Stimulated activated naive CD4-positive, alpha-beta T cell treated with Interleukin-2 at 50 U/mL for 16 hours (primary cell): ENCODE results near the gene CLSTN2.

Experiments
- DNase-seq: peaks from one replicate; lab custom pipeline; 2025; lab: John Stamatoyannopoulos, UW

CLSTN2 gene

GRCh38 chr3:140093742-140094141 is 158.8 kb downstream of the CLSTN2 start:
- no peak for DNase-seq

- DNase-seq, result no peak
Observed at GRCh38 chr3:140094487-140094886, 159.5 kb downstream of the CLSTN2 start.

GRCh38 chr3:140096037-140096436 is 161.1 kb downstream of the CLSTN2 start:
- no peak for DNase-seq

- DNase-seq, result no peak
Observed at GRCh38 chr3:140097874-140098635, 163.1 kb downstream of the CLSTN2 start.

- no peak for DNase-seq
Observed at GRCh38 chr3:140100479-140100878, 165.5 kb downstream of the CLSTN2 start.

- DNase-seq, result no peak
Observed at GRCh38 chr3:140103166-140103565, 168.2 kb downstream of the CLSTN2 start.

GRCh38 chr3:140103986-140104645 is 169.1 kb downstream of the CLSTN2 start:
- no peak for DNase-seq

- DNase-seq, result no peak
Observed at GRCh38 chr3:140113996-140114788, 179.2 kb downstream of the CLSTN2 start.

GRCh38 chr3:140114789-140115080 is 179.8 kb downstream of the CLSTN2 start:
- DNase-seq, result no peak

- DNase-seq, result no peak
Observed at GRCh38 chr3:140117096-140117526, 182.1 kb downstream of the CLSTN2 start.

GRCh38 chr3:140122183-140122582 is 187.2 kb downstream of the CLSTN2 start:
- no peak for DNase-seq

- DNase-seq, result no peak
Observed at GRCh38 chr3:140128217-140128616, 193.2 kb downstream of the CLSTN2 start.

- no peak for DNase-seq
Observed at GRCh38 chr3:140128631-140129030, 193.6 kb downstream of the CLSTN2 start.

- no peak for DNase-seq
Observed at GRCh38 chr3:140129768-140130284, 194.8 kb downstream of the CLSTN2 start.

GRCh38 chr3:140131895-140132294 is 196.9 kb downstream of the CLSTN2 start:
- no peak for DNase-seq

- DNase-seq, result no peak
Observed at GRCh38 chr3:140134231-140134965, 199.4 kb downstream of the CLSTN2 start.

- no peak for DNase-seq
Observed at GRCh38 chr3:140135461-140135860, 200.5 kb downstream of the CLSTN2 start.

- no peak for DNase-seq
Observed at GRCh38 chr3:140143367-140144069, 208.5 kb downstream of the CLSTN2 start.

GRCh38 chr3:140145528-140145927 is 210.5 kb downstream of the CLSTN2 start:
- no peak for DNase-seq

- DNase-seq, result no peak
Observed at GRCh38 chr3:140146668-140147067, 211.7 kb downstream of the CLSTN2 start.

GRCh38 chr3:140147965-140148490 is 213.0 kb downstream of the CLSTN2 start:
- no peak for DNase-seq
